Ovary (tissue), 9 donors: ENCODE measurements around the gene TYMP. TPM values are rescaled to one million over a fixed set of nuclear protein-coding genes. Genes with fewer than 3 reads are reported as not detected.

Experiments
- DNase-seq, 5 donors: peaks; one replicate each; pipeline ENCODE4 v3.0.0-alpha.2; 2019 to 2020
- H3K27ac ChIP-seq, 2 donors: fragments of 200-600 bp; one replicate each; pipeline versions ENCODE4 v1.5.1 to v1.8.0; 2019 to 2022
- H3K27me3 ChIP-seq: fragments of 200-600 bp; one replicate; pipeline ENCODE4 v1.8.0; 2022
- H3K36me3 ChIP-seq: fragments of 200-600 bp; sonication (generic); one replicate; pipeline ENCODE4 v1.5.1; 2019
- H3K4me1 ChIP-seq: one replicate; pipeline ENCODE4 v1.8.1; 2013; ENCODE audit warnings: mild to moderate bottlenecking, moderate library complexity; ENCODE audit not compliant: insufficient read depth
- H3K4me3 ChIP-seq: fragments of 200-600 bp; sonication (generic); one replicate; pipeline ENCODE4 v1.5.1; 2017
- H3K9me3 ChIP-seq, 2 donors: fragments of 200-600 bp in 1 of 2; sonication (generic) in 1 of 2; one replicate each; pipeline versions ENCODE4 v1.5.1 to v1.8.1; 2013 to 2019; ENCODE audit warnings: mild to moderate bottlenecking in 1 of 2, moderate library complexity in 1 of 2
- CTCF ChIP-seq, 3 donors: fragments of 450-650 bp in 2 of 3; fragments of 200-600 bp in 1 of 3; IDR thresholded peaks; one replicate each; pipeline versions ENCODE4 v1.5.1 to v1.8.0; 2016 to 2022; ENCODE audit warnings: antibody characterized with exemption in 3 of 3, mild to moderate bottlenecking in 1 of 3
- EP300 ChIP-seq: sonication (generic); formaldehyde crosslinking; IDR thresholded peaks from one replicate; pipeline ENCODE4 v1.6.1; 2017; ENCODE audit warnings: antibody characterized with exemption
- POLR2A ChIP-seq: fragments of 450-650 bp; IDR thresholded peaks from one replicate; pipeline ENCODE4 v1.6.1; 2017; ENCODE audit warnings: antibody characterized with exemption, mild to moderate bottlenecking, moderate library complexity
- WGBS, 3 donors: extraction: QIAGEN DNeasy Blood & Tissue Kit in 1 of 3; methylation state at CpG; one replicate each; pipeline versions ENCODE4 v1.1.5 to v1.1.7; 2013 to 2017; 5-methylcytosine and 5-hydroxymethylcytosine counted together
- intact Hi-C, 4 donors: fragments of 100-400 bp; cut with DNase I; formaldehyde crosslinking; loops; one replicate each; pipeline versions ENCODE4 v1.11.0 to v1.15.1; 2022 to 2023
- polyA plus RNA-seq, 2 donors: library from polyadenylated mRNA; stranded (reverse); fragments of 200-250 nt in 1 of 2; fragments of 350-450 nt in 1 of 2; fragmentation: Illumina TruSeq in 1 of 2; extraction: RNeasy Lipid Tissue Mini Kit (QIAGEN cat#74804) in 1 of 2; gene quantifications; one replicate each; pipeline ENCODE4 v1.2.3, GENCODE V29; 2013 to 2014
- total RNA-seq, 7 donors: library from RNA; depleted of rRNA in 2 of 7; stranded (reverse); fragments of >200 nt in 2 of 7; fragmentation: NEBNext Ultra II Directional in 3 of 7; extraction: Animal tissue kit (Norgen Biotek cat#: 25700) in 3 of 7; gene quantifications; one replicate each; pipeline versions ENCODE4 v1.1.0 to v1.2.4, GENCODE V29; 2016 to 2023
- donor health status: DM: no; HTN: no; CAD: no; lungs with moderate emphysema.
- donor health status: DM: no; HTN: no; CAD: no.
- donor health status: Bipolar disorder and iron deficiency.
- donor health status: DM: yes; HTN: yes; CAD: no.
- donor health status: DM: no; HTN: no; CAD: no.
- donor health status: DM: yes; HTN: yes; CAD: no.

TYMP gene
- total and polyA plus RNA-seq, 9 donors, result 2.7 to 72.4 (median 14.8) TPM

GRCh38 chr22:50506611-50507420 lies 23.0 kb downstream of the TYMP start:
- TF ChIP-seq CTCF (IDR thresholded peaks at IDR 0.05) (peak in 1 of 3 donors; percentile 13), POLR2A (no peak)
- intact Hi-C loops, result loop anchor here in 1 of 4 donors (10.0 kb wide), 1 partner anchor 262 kb away; the partner anchor contains the start of gene TUBGCP6
- WGBS, 3 donors, result 15 to 23% (median 17%) methylated on average over 12 to 21 of the region's 21 CpGs
- H3K27me3 ChIP-seq, result no peaks in the 10 kb centered on the region
- H3K4me1 ChIP-seq, result peaks cover 13% of the 10 kb centered on the region
- H3K9me3 ChIP-seq, result no peaks in the 10 kb centered on the region
- H3K4me3 ChIP-seq, result peak overlapping the region; percentile 81
- H3K36me3 ChIP-seq, result no peaks in the 10 kb centered on the region
- peak overlapping the region in 1 of 2 donors; percentile 74 for H3K27ac ChIP-seq
- peak in 4 of 5 donors; percentile 55 to 74 (median 70) for DNase-seq

GRCh38 chr22:50505776-50506610 lies 23.8 kb downstream of the TYMP start:
- WGBS, 3 donors, result 83 to 87% (median 86%) methylated on average over 38 to 41 of the region's 41 CpGs
- peak overlapping the region; percentile 81 for H3K4me3 ChIP-seq
- no peaks in the 10 kb centered on the region for H3K9me3 ChIP-seq
- no peak for TF ChIP-seq POLR2A
- TF ChIP-seq EP300, result no peak
- no peak for TF ChIP-seq CTCF (IDR thresholded peaks at IDR 0.05)
- H3K36me3 ChIP-seq, result no peaks in the 10 kb centered on the region
- intact Hi-C loops, result loop anchor here in 1 of 4 donors (10.0 kb wide), 1 partner anchor 261 kb away; the partner anchor contains the start of gene TUBGCP6
- H3K4me1 ChIP-seq, result peaks cover 13% of the 10 kb centered on the region
- H3K27me3 ChIP-seq, result no peaks in the 10 kb centered on the region
- H3K27ac ChIP-seq, result peak overlapping the region in 1 of 2 donors; percentile 74
- peak in 3 of 5 donors; percentile 58 to 60 (median 58) for DNase-seq

- Histone ChIP-seq H3K4me3 (no peak overlapping the region), H3K36me3 (no peaks in the 10 kb centered on the region), H3K9me3 (no peaks in the 10 kb centered on the region), H3K27ac (no peak overlapping the region), H3K4me1 (peaks cover 13% of the 10 kb centered on the region), H3K27me3 (no peaks in the 10 kb centered on the region)
- 85 to 91% (median 88%) methylated on average over 14 of the region's 14 CpGs for WGBS, 3 donors
- peak in 1 of 5 donors; percentile 40 for DNase-seq
- intact Hi-C loops, result loop anchor here in 1 of 4 donors (10.0 kb wide), 1 partner anchor 261 kb away; the partner anchor contains the start of gene TUBGCP6
- TF ChIP-seq POLR2A, result no peak
- no peak for TF ChIP-seq EP300
- TF ChIP-seq CTCF (IDR thresholded peaks at IDR 0.05), result no peak
Measured at GRCh38 chr22:50505276-50505775, 24.5 kb downstream of the TYMP start.
